Hepatocyte (in vitro differentiated cells): ENCODE measurements around the gene CARD9. TPM values are rescaled to one million over a fixed set of nuclear protein-coding genes. Genes with fewer than 3 reads are reported as not detected.

Source experiments
- DNase-seq: peaks from one replicate; pipeline ENCODE4 v3.0.0-alpha.2; 2016; ENCODE audit warnings: low spot score
- H2AFZ ChIP-seq: fragments of 200-600 bp; sonication (generic); 2 replicates; pipeline ENCODE4 v1.6.0; 2016; ENCODE audit warnings: antibody characterized with exemption, mild to moderate bottlenecking
- H3K27ac ChIP-seq: fragments of 200-600 bp; sonication (generic); 2 replicates; pipeline ENCODE4 v1.5.1; 2016; ENCODE audit warnings: mild to moderate bottlenecking
- H3K27me3 ChIP-seq: fragments of 200-600 bp; sonication (generic); 2 replicates; pipeline ENCODE4 v1.6.1; 2016
- H3K36me3 ChIP-seq: fragments of 200-600 bp; sonication (generic); replicated peaks from 2 replicates; pipeline ENCODE4 v1.5.1; 2016; ENCODE audit warnings: low read depth; ENCODE audit not compliant: insufficient read depth
- H3K4me1 ChIP-seq: fragments of 200-600 bp; sonication (generic); 2 replicates; pipeline ENCODE4 v1.5.1; 2016; ENCODE audit warnings: mild to moderate bottlenecking, moderate library complexity; ENCODE audit not compliant: insufficient read depth
- H3K4me2 ChIP-seq: fragments of 200-600 bp; sonication (generic); 2 replicates; pipeline ENCODE4 v1.6.0; 2016
- H3K4me3 ChIP-seq: fragments of 200-600 bp; sonication (generic); 2 replicates; pipeline ENCODE4 v1.5.1; 2016; ENCODE audit warnings: mild to moderate bottlenecking
- H3K79me2 ChIP-seq: fragments of 200-600 bp; sonication (generic); 2 replicates; pipeline ENCODE4 v1.6.0; 2017; ENCODE audit warnings: mild to moderate bottlenecking
- H3K9me2 ChIP-seq: fragments of 200-600 bp; sonication (generic); replicated peaks from 2 replicates; pipeline ENCODE4 v1.6.0; 2017; ENCODE audit warnings: mild to moderate bottlenecking; ENCODE audit not compliant: insufficient read depth
- H3K9me3 ChIP-seq: fragments of 200-600 bp; sonication (generic); 2 replicates; pipeline ENCODE4 v1.5.1; 2016; ENCODE audit warnings: low read depth, mild to moderate bottlenecking
- H4K20me1 ChIP-seq: fragments of 200-600 bp; sonication (generic); 2 replicates; pipeline ENCODE4 v1.6.0; 2016; ENCODE audit warnings: mild to moderate bottlenecking; ENCODE audit not compliant: insufficient read depth, poor library complexity, severe bottlenecking
- EZH2 ChIP-seq: fragments of 200-600 bp; sonication (generic); IDR thresholded peaks from 2 replicates; pipeline ENCODE4 v1.6.1; 2016; ENCODE audit warnings: antibody characterized with exemption, mild to moderate bottlenecking, borderline replicate concordance
- EZH2phosphoT487 ChIP-seq: fragments of 200-600 bp; sonication (generic); IDR thresholded peaks from one replicate; pipeline ENCODE4 v1.6.1; 2018; ENCODE audit warnings: antibody characterized with exemption, mild to moderate bottlenecking, low read depth, moderate library complexity; ENCODE audit not compliant: unreplicated experiment, severe bottlenecking
- WGBS: methylation state at CpG from one replicate; pipeline ENCODE4 v1.1.6; 2016; ENCODE audit warnings: low lambda C conversion rate; ENCODE audit errors: missing lambda C conversion rate; 5-methylcytosine and 5-hydroxymethylcytosine counted together
- polyA plus RNA-seq: library from polyadenylated mRNA; unstranded; fragments of >200 nt; fragmentation: Nextera tagmentation; extraction: Ambion mirVana; gene quantifications from 2 replicates; pipeline ENCODE4 v1.2.1, GENCODE V29; 2016
- total RNA-seq: library from RNA; depleted of rRNA; stranded (reverse); fragments of >200 nt; gene quantifications from 2 replicates; pipeline ENCODE4 v1.2.3, GENCODE V29; 2014
- TF ChIP-seq, protein P1 (sequence below): fragments of 200-600 bp; sonication (generic); IDR thresholded peaks from 2 replicates; pipeline ENCODE4 v1.5.1; 2016; ENCODE audit warnings: antibody characterized with exemption, mild to moderate bottlenecking; ENCODE audit not compliant: poor library complexity

CARD9 gene
- total and polyA plus RNA-seq, 2 experiments from 2014 or later, result 0.80 to 1.5 TPM

DNA sequence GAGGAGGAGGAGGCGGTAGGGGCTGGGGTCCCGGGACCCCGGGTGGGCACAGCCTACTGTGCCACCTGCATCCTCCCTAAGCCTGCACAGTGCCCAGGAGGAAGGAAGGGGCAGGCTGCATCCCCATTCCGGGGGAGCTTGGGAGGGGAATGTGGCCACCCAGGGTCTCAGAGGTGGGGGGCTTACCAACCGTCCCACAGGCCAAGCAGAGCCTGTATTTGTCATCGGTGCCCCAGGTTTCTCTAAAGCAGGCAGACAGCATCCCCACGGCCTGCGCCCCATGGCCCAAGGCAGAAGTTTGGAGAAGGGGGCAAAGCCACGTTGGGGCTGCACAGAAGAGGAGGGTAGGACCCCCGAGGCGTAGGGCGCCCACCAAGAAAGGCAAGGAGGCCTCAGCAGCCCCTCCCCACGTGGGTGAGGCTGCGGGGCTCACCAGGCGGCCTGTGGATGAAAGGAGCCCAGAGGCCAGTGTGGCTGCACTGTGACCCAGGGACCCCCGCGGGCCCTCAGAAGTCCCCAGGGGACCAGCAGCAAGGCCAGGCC, 46.6 kb downstream of the CARD9 start:
- peak overlapping the region; percentile 98 for H3K4me2 ChIP-seq
- peaks cover 27% of the 10 kb centered on the region for H3K4me1 ChIP-seq
- 51% methylated on average over 13 of the region's 17 CpGs for WGBS
- TF ChIP-seq EZH2phosphoT487 (no peak), EZH2 (no peak)
- TF ChIP-seq, protein P1, sequence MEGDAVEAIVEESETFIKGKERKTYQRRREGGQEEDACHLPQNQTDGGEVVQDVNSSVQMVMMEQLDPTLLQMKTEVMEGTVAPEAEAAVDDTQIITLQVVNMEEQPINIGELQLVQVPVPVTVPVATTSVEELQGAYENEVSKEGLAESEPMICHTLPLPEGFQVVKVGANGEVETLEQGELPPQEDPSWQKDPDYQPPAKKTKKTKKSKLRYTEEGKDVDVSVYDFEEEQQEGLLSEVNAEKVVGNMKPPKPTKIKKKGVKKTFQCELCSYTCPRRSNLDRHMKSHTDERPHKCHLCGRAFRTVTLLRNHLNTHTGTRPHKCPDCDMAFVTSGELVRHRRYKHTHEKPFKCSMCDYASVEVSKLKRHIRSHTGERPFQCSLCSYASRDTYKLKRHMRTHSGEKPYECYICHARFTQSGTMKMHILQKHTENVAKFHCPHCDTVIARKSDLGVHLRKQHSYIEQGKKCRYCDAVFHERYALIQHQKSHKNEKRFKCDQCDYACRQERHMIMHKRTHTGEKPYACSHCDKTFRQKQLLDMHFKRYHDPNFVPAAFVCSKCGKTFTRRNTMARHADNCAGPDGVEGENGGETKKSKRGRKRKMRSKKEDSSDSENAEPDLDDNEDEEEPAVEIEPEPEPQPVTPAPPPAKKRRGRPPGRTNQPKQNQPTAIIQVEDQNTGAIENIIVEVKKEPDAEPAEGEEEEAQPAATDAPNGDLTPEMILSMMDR, result no peak
- DNase-seq, result no peak
- H3K4me3 ChIP-seq, result no peak overlapping the region
- no peaks in the 10 kb centered on the region for H3K9me3 ChIP-seq
- no peaks in the 10 kb centered on the region for H3K9me2 ChIP-seq
- H3K36me3 ChIP-seq, result no peaks in the 10 kb centered on the region
- H4K20me1 ChIP-seq, result peaks cover 31% of the 10 kb centered on the region
- H2AFZ ChIP-seq, result no peak overlapping the region
- peak overlapping the region; percentile 94 for H3K27ac ChIP-seq
- H3K79me2 ChIP-seq, result peaks cover 42% of the 10 kb centered on the region
- H3K27me3 ChIP-seq, result no peaks in the 10 kb centered on the region

DNA sequence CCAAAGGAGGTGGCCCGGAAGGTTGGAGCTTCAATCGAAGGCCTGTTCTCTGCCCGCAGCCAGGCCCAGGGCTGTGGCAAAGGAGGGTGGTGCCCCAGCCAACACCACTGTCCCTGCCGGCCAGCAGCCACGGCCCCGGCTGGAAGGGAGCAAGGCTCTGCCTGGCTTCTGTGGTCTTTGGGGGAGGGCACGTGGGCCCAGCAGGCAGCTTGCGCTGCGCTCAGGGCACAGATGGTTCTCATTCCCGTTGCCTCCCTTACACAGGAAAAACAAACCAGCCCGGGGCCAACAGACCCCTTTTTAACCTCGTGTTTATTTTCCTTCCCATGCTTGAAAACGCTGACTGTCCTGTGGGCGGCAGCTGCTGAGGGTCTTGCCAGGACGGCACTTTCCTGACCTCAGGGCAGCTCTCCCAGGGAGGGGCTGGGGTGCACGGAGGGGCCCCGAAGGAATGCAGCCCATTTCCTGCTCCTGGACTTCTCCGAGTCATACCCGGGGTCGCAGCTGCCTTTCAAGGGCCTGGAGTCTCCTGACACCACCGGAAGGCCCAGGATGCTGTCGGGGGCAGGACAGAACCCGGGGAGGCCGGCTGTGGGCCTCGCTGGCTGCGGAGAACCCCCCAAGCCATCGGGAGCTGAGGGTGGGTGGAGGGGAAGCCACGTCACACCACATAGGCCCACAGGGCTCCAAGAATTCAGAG, 47.3 kb downstream of the CARD9 start:
- H3K9me2 ChIP-seq, result no peaks in the 10 kb centered on the region
- no peak overlapping the region for H3K4me3 ChIP-seq
- 31% methylated on average over 26 of the region's 28 CpGs for WGBS
- no peaks in the 10 kb centered on the region for H3K36me3 ChIP-seq
- peaks cover 27% of the 10 kb centered on the region for H3K4me1 ChIP-seq
- H3K79me2 ChIP-seq, result peaks cover 35% of the 10 kb centered on the region
- H3K4me2 ChIP-seq, result peak overlapping the region; percentile 98
- TF ChIP-seq EZH2 (no peak), EZH2phosphoT487 (no peak)
- TF ChIP-seq, protein P1, result no peak
- peak overlapping the region; percentile 94 for H3K27ac ChIP-seq
- H4K20me1 ChIP-seq, result peaks cover 26% of the 10 kb centered on the region
- no peaks in the 10 kb centered on the region for H3K9me3 ChIP-seq
- H2AFZ ChIP-seq, result no peak overlapping the region
- no peaks in the 10 kb centered on the region for H3K27me3 ChIP-seq
- DNase-seq, result peak; percentile 59

DNA sequence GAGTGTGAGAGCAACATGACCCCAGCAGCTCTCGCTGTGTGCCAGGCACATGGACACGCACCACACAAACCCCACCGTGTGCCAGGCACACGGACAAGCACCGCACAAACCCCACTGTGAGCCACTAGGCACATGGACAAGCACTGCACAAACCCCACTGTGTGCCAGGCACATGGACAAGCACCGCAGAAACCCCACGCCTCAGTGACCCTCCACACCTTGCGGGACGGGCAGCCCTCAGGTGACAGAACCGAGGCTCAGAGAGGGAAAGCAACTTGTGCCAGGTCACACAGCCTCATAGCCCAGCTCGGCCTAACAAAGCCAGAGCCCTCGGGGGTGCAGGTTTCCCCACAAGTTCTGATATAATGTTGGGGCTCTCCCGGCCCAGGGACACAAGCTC, 48.1 kb downstream of the CARD9 start:
- WGBS, result 96% methylated on average over 13 of the region's 13 CpGs
- Histone ChIP-seq H2AFZ (no peak overlapping the region), H3K9me3 (no peaks in the 10 kb centered on the region), H3K36me3 (no peaks in the 10 kb centered on the region), H4K20me1 (peaks cover 18% of the 10 kb centered on the region), H3K9me2 (no peaks in the 10 kb centered on the region), H3K4me3 (no peak overlapping the region), H3K27me3 (no peaks in the 10 kb centered on the region), H3K4me2 (peak overlapping the region; percentile 98), H3K79me2 (peaks cover 27% of the 10 kb centered on the region), H3K27ac (peak overlapping the region; percentile 94), H3K4me1 (peaks cover 27% of the 10 kb centered on the region)
- DNase-seq, result no peak
- TF ChIP-seq, protein P1, result no peak
